Ishikawa (cell line): Measurements from ENCODE around the gene TMEM207.

Experiments
- CEBPB ChIP-seq: IDR thresholded peaks from 2 replicates; pipeline ENCODE4 v1.6.1; 2012
- EGR1 ChIP-seq: IDR thresholded peaks from 2 replicates; pipeline ENCODE4 v1.6.1; 2012
- EP300 ChIP-seq: IDR thresholded peaks from 2 replicates; pipeline ENCODE4 v1.6.1; 2012; ENCODE audit warnings: borderline replicate concordance
- MAX ChIP-seq: IDR thresholded peaks from 2 replicates; pipeline ENCODE4 v1.6.1; 2012
- RAD21 ChIP-seq: IDR thresholded peaks from 2 replicates; pipeline ENCODE4 v1.6.1; 2012; ENCODE audit warnings: low read depth
- REST ChIP-seq: IDR thresholded peaks from 2 replicates; pipeline ENCODE4 v1.6.1; 2012; ENCODE audit warnings: low read depth, mild to moderate bottlenecking
- TAF1 ChIP-seq: IDR thresholded peaks from 2 replicates; pipeline ENCODE4 v1.6.1; 2012; ENCODE audit warnings: low read depth, mild to moderate bottlenecking
- TEAD4 ChIP-seq: IDR thresholded peaks from 2 replicates; pipeline ENCODE4 v1.6.1; 2012
- USF1 ChIP-seq: IDR thresholded peaks from 2 replicates; pipeline ENCODE4 v1.6.1; 2012
- YY1 ChIP-seq: IDR thresholded peaks from 2 replicates; pipeline ENCODE4 v1.6.1; 2012; ENCODE audit warnings: low read depth
- ZBTB7A ChIP-seq: IDR thresholded peaks from 2 replicates; pipeline ENCODE4 v1.6.1; 2012; ENCODE audit warnings: low read depth

GRCh38 chr3:190424478-190425439, 24.9 kb downstream of the TMEM207 start:
- TF ChIP-seq RAD21, result peak; percentile 87
- TF ChIP-seq EP300, result no peak; the same call in 1 of the 2 replicates
- TF ChIP-seq ZBTB7A, result no peak
- peak; percentile 68 for TF ChIP-seq TEAD4
- TF ChIP-seq TAF1, result no peak
- peak; percentile 75; the same call in 1 of the 2 replicates for TF ChIP-seq YY1
- no peak for TF ChIP-seq REST
- peak; percentile 98 for TF ChIP-seq EGR1
- no peak for TF ChIP-seq MAX
- no peak for TF ChIP-seq USF1
- no peak for TF ChIP-seq CEBPB
